ENCODE data around the gene NCF2. TPM values are rescaled to one million over a fixed set of nuclear protein-coding genes. Genes with fewer than 3 reads are reported as not detected.

NCF2 gene
- total and polyA plus RNA-seq, 4 donors = 1.2 to 15.1 (median 7.5) TPM

DNA sequence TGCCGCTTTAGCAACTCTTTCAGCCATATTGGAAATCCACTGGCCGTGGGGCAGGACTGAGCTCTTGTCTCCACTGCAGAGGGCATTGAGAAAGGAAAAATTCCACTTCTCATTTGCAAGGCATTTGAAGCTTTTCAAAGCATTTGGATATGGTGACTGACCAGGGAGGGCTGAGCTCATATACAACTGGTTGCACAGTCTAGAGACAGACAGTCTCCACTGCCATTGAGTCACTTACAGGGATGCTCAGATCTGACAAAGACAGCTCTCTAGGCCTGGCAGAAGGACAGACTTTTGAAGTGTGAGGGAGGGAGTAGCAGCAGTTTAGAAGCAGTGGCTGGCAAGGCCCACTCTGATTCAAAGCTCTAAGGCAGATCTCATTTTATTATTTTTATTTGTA, 24.2 kb downstream of the NCF2 start:
- Histone ChIP-seq H3K9me3 (ENCODE audit: control insufficient read depth in 4 of 4, low read length in 3 of 4) (no peaks in the 10 kb centered on the region), H3K27ac (ENCODE audit: low read depth in 1 of 2, low read length in 2 of 2) (no peak overlapping the region), H3K27me3 (ENCODE audit: control insufficient read depth in 4 of 4, insufficient read depth in 4 of 4, low read length in 3 of 4) (no peaks in the 10 kb centered on the region), H3K4me3 (ENCODE audit: low read depth in 1 of 3, low read length in 3 of 3) (no peak overlapping the region), H3K9ac (ENCODE audit: low read depth in 1 of 2, low read length in 2 of 2) (no peak overlapping the region), H3K36me3 (ENCODE audit: control insufficient read depth in 4 of 4, insufficient read depth in 3 of 4, low read depth in 1 of 4, low read length in 3 of 4) (peaks cover 0 to 1% (median 0%) of the 10 kb centered on the region in 4 donors), H3K4me1 (ENCODE audit: control insufficient read depth in 4 of 4, insufficient read depth in 4 of 4, low read length in 3 of 4) (no peaks in the 10 kb centered on the region)
- 100% methylated on average over 2 of the region's 2 CpGs for WGBS
- no peak for DNase-seq (ENCODE audit: low spot score)
- TF ChIP-seq HNF4G (IDR thresholded peaks at IDR 0.05) (no peak), NR2F2 (IDR thresholded peaks at IDR 0.05) (no peak), GABPA (IDR thresholded peaks at IDR 0.05 in 1 of 2, conservative IDR thresholded peaks at IDR 0.05 in 1 of 2) (no peak), EGR1 (IDR thresholded peaks at IDR 0.05; ENCODE audit: low read depth in 2 of 2) (no peak), SP1 (IDR thresholded peaks at IDR 0.05) (no peak), RAD21 (IDR thresholded peaks at IDR 0.05) (no peak), JUND (IDR thresholded peaks at IDR 0.05) (no peak)
- TF ChIP-seq, protein P1, sequence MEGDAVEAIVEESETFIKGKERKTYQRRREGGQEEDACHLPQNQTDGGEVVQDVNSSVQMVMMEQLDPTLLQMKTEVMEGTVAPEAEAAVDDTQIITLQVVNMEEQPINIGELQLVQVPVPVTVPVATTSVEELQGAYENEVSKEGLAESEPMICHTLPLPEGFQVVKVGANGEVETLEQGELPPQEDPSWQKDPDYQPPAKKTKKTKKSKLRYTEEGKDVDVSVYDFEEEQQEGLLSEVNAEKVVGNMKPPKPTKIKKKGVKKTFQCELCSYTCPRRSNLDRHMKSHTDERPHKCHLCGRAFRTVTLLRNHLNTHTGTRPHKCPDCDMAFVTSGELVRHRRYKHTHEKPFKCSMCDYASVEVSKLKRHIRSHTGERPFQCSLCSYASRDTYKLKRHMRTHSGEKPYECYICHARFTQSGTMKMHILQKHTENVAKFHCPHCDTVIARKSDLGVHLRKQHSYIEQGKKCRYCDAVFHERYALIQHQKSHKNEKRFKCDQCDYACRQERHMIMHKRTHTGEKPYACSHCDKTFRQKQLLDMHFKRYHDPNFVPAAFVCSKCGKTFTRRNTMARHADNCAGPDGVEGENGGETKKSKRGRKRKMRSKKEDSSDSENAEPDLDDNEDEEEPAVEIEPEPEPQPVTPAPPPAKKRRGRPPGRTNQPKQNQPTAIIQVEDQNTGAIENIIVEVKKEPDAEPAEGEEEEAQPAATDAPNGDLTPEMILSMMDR (IDR thresholded peaks at IDR 0.05; ENCODE audit: low read depth, low read length, missing input control) = no peak
- TF ChIP-seq, protein P2, sequence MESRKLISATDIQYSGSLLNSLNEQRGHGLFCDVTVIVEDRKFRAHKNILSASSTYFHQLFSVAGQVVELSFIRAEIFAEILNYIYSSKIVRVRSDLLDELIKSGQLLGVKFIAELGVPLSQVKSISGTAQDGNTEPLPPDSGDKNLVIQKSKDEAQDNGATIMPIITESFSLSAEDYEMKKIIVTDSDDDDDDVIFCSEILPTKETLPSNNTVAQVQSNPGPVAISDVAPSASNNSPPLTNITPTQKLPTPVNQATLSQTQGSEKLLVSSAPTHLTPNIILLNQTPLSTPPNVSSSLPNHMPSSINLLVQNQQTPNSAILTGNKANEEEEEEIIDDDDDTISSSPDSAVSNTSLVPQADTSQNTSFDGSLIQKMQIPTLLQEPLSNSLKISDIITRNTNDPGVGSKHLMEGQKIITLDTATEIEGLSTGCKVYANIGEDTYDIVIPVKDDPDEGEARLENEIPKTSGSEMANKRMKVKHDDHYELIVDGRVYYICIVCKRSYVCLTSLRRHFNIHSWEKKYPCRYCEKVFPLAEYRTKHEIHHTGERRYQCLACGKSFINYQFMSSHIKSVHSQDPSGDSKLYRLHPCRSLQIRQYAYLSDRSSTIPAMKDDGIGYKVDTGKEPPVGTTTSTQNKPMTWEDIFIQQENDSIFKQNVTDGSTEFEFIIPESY (IDR thresholded peaks at IDR 0.05) = no peak

DNA sequence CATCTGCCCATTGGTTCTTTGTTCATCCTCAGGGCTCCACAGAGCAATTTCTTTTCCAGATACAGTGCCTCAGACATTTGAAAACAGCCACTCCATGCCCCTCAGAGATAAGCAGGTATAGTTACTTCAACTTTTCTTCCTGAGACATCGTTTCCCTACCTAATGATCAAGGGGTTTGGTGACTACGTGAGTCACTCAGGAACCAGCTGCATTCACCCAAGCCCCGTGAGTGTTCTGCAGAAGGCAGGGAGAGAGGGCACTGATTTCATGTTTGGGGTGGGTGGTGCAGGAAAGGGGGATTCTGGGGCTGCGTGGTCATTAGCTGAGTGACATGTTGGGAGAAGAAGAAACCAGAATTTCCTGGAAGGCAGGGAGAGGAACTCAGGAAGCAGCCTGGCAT, 25.0 kb downstream of the NCF2 start:
- Histone ChIP-seq H3K36me3 (ENCODE audit: control insufficient read depth in 4 of 4, insufficient read depth in 3 of 4, low read depth in 1 of 4, low read length in 3 of 4) (peaks cover 0 to 3% (median 0%) of the 10 kb centered on the region in 4 donors), H3K9ac (ENCODE audit: low read depth in 1 of 2, low read length in 2 of 2) (no peak overlapping the region), H3K4me1 (ENCODE audit: control insufficient read depth in 4 of 4, insufficient read depth in 4 of 4, low read length in 3 of 4) (no peaks in the 10 kb centered on the region), H3K27me3 (ENCODE audit: control insufficient read depth in 4 of 4, insufficient read depth in 4 of 4, low read length in 3 of 4) (no peaks in the 10 kb centered on the region), H3K27ac (ENCODE audit: low read depth in 1 of 2, low read length in 2 of 2) (no peak overlapping the region), H3K9me3 (ENCODE audit: control insufficient read depth in 4 of 4, low read length in 3 of 4) (no peaks in the 10 kb centered on the region), H3K4me3 (ENCODE audit: low read depth in 1 of 3, low read length in 3 of 3) (no peak overlapping the region)
- no peak for TF ChIP-seq HNF4G (IDR thresholded peaks at IDR 0.05)
- TF ChIP-seq, protein P3, sequence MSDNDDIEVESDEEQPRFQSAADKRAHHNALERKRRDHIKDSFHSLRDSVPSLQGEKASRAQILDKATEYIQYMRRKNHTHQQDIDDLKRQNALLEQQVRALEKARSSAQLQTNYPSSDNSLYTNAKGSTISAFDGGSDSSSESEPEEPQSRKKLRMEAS (IDR thresholded peaks at IDR 0.05) = no peak
- TF ChIP-seq, protein P4, sequence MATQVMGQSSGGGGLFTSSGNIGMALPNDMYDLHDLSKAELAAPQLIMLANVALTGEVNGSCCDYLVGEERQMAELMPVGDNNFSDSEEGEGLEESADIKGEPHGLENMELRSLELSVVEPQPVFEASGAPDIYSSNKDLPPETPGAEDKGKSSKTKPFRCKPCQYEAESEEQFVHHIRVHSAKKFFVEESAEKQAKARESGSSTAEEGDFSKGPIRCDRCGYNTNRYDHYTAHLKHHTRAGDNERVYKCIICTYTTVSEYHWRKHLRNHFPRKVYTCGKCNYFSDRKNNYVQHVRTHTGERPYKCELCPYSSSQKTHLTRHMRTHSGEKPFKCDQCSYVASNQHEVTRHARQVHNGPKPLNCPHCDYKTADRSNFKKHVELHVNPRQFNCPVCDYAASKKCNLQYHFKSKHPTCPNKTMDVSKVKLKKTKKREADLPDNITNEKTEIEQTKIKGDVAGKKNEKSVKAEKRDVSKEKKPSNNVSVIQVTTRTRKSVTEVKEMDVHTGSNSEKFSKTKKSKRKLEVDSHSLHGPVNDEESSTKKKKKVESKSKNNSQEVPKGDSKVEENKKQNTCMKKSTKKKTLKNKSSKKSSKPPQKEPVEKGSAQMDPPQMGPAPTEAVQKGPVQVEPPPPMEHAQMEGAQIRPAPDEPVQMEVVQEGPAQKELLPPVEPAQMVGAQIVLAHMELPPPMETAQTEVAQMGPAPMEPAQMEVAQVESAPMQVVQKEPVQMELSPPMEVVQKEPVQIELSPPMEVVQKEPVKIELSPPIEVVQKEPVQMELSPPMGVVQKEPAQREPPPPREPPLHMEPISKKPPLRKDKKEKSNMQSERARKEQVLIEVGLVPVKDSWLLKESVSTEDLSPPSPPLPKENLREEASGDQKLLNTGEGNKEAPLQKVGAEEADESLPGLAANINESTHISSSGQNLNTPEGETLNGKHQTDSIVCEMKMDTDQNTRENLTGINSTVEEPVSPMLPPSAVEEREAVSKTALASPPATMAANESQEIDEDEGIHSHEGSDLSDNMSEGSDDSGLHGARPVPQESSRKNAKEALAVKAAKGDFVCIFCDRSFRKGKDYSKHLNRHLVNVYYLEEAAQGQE (IDR thresholded peaks at IDR 0.05) = no peak
- no peak for TF ChIP-seq TAF1 (conservative IDR thresholded peaks at IDR 0.05)
- TF ChIP-seq YY1 (IDR thresholded peaks at IDR 0.05) = no peak
- TF ChIP-seq GABPA (IDR thresholded peaks at IDR 0.05 in 1 of 2, conservative IDR thresholded peaks at IDR 0.05 in 1 of 2) = no peak
- no peak for TF ChIP-seq JUND (IDR thresholded peaks at IDR 0.05)
- no peak for TF ChIP-seq FOXA1 (IDR thresholded peaks at IDR 0.05)
- no peak for TF ChIP-seq SP1 (IDR thresholded peaks at IDR 0.05)
- TF ChIP-seq, protein P2 (IDR thresholded peaks at IDR 0.05) = no peak
- no peak for DNase-seq (ENCODE audit: low spot score)
- 62% methylated on average over 4 of the region's 4 CpGs for WGBS
